PFSK-1 (cell line): ENCODE results near the gene UBTD2.

ENCODE experiments used
- FOXP2 ChIP-seq: optimal IDR thresholded peaks from 2 replicates; pipeline ENCODE3; 2011; ENCODE audit warnings: borderline replicate concordance, control low read depth, inconsistent platforms; ENCODE audit not compliant: insufficient read depth; ENCODE audit errors: extremely low read length, extremely low read depth
- POLR2AphosphoS5 ChIP-seq: IDR thresholded peaks from 2 replicates; pipeline ENCODE4 v1.6.1; 2012; ENCODE audit warnings: low read depth, mild to moderate bottlenecking, control low read depth, low read length, moderate library complexity
- REST ChIP-seq, 2 experiments: IDR thresholded peaks; 2 replicates each; pipeline versions ENCODE4 v1.6.1 to v1.8.0; 2011 to 2012; ENCODE audit warnings: low read depth in 2 of 2, low read length in 2 of 2, control low read depth in 1 of 2, inconsistent platforms in 1 of 2, mild to moderate bottlenecking in 1 of 2, moderate library complexity in 1 of 2; ENCODE audit not compliant: insufficient read depth in 1 of 2
- SIN3A ChIP-seq: IDR thresholded peaks from 2 replicates; pipeline ENCODE4 v1.6.1; 2012; ENCODE audit warnings: mild to moderate bottlenecking, low read length, moderate library complexity, borderline replicate concordance; ENCODE audit not compliant: insufficient read depth
- TAF1 ChIP-seq: IDR thresholded peaks from 2 replicates; pipeline ENCODE4 v1.6.1; 2012; ENCODE audit warnings: low read length, control low read depth, borderline replicate concordance; ENCODE audit not compliant: insufficient read depth

UBTD2 gene

GRCh38 chr5:172280929-172281328 lies 2.6 kb downstream of the UBTD2 start:
- TF ChIP-seq FOXP2 (no peak), TAF1 (no peak), REST (IDR thresholded peaks at IDR 0.05; ENCODE audit: insufficient read depth in 1 of 2, low read depth in 2 of 2, low read length in 2 of 2) (no peak), POLR2AphosphoS5 (no peak), SIN3A (no peak)

GRCh38 chr5:172280317-172280716 lies 3.2 kb downstream of the UBTD2 start:
- no peak for TF ChIP-seq REST (IDR thresholded peaks at IDR 0.05; ENCODE audit: insufficient read depth in 1 of 2, low read depth in 2 of 2, low read length in 2 of 2)
- TF ChIP-seq TAF1, result no peak
- TF ChIP-seq POLR2AphosphoS5, result no peak
- TF ChIP-seq FOXP2, result no peak
- TF ChIP-seq SIN3A, result no peak

GRCh38 chr5:172278356-172278755 lies 5.2 kb downstream of the UBTD2 start:
- no peak for TF ChIP-seq FOXP2
- no peak for TF ChIP-seq POLR2AphosphoS5
- TF ChIP-seq REST (IDR thresholded peaks at IDR 0.05; ENCODE audit: insufficient read depth in 1 of 2, low read depth in 2 of 2, low read length in 2 of 2), result no peak
- TF ChIP-seq SIN3A, result no peak
- TF ChIP-seq TAF1, result no peak

- TF ChIP-seq POLR2AphosphoS5 (no peak), TAF1 (no peak), REST (IDR thresholded peaks at IDR 0.05; ENCODE audit: insufficient read depth in 1 of 2, low read depth in 2 of 2, low read length in 2 of 2) (no peak), FOXP2 (no peak), SIN3A (no peak)
These were observed 7.3 kb downstream of the UBTD2 start for GRCh38 chr5:172276214-172276613.
